Body of pancreas (tissue), 4 donors: Measurements from ENCODE around the gene NTSR1. TPM values are rescaled to one million over a fixed set of nuclear protein-coding genes. Genes with fewer than 3 reads are reported as not detected.

ENCODE experiments used
- ATAC-seq: fragments of 150-250 bp; one replicate; pipeline ENCODE4 v1.9.1; 2016
- DNase-seq, 4 donors: peaks; one replicate each; pipeline ENCODE4 v3.0.0-alpha.2; 2019
- H3K27ac ChIP-seq, 4 donors: fragments of 200-600 bp; sonication (generic); 1 replicate in 3 of 4; 2 replicates in 1 of 4; pipeline versions ENCODE4 v1.5.1 to v1.6.1; 2016 to 2019; ENCODE audit warnings: mild to moderate bottlenecking in 1 of 4, mixed read lengths in 1 of 4, moderate library complexity in 1 of 4
- H3K27me3 ChIP-seq, 2 donors: fragments of 200-600 bp; sonication (generic); one replicate each; pipeline ENCODE4 v1.6.0; 2016; ENCODE audit warnings: mild to moderate bottlenecking in 1 of 2
- H3K36me3 ChIP-seq, 2 donors: fragments of 200-600 bp; sonication (generic); replicated peaks in 1 of 2; 2 replicates each; pipeline ENCODE4 v1.5.1; 2016; ENCODE audit warnings: low read depth in 2 of 2; ENCODE audit not compliant: insufficient read depth in 1 of 2
- H3K4me1 ChIP-seq: fragments of 200-600 bp; sonication (generic); one replicate; pipeline ENCODE4 v1.6.0; 2016
- H3K4me3 ChIP-seq, 2 donors: fragments of 200-600 bp; sonication (generic); 1 replicate in 1 of 2; 2 replicates in 1 of 2; pipeline ENCODE4 v1.5.1; 2016 to 2019
- H3K9me3 ChIP-seq, 3 donors: fragments of 200-600 bp; sonication (generic); 1 replicate in 2 of 3; 2 replicates in 1 of 3; pipeline ENCODE4 v1.5.1; 2016
- POLR2A ChIP-seq, 3 donors: fragments of 450-650 bp; IDR thresholded peaks; one replicate each; pipeline ENCODE4 v1.6.1; 2016; ENCODE audit warnings: antibody characterized with exemption in 3 of 3, mild to moderate bottlenecking in 2 of 3
- WGBS, 2 donors: methylation state at CpG; one replicate each; pipeline ENCODE4 v1.1.5; 2017; 5-methylcytosine and 5-hydroxymethylcytosine counted together
- intact Hi-C: fragments of 100-400 bp; cut with DNase I; formaldehyde crosslinking; loops from one replicate; pipeline ENCODE4 v1.15.1; 2023
- total RNA-seq, 2 donors: library from RNA; depleted of rRNA; stranded (reverse); fragments of >200 nt; gene quantifications; one replicate each; pipeline ENCODE4 v1.1.0, GENCODE V29; 2016
- TF ChIP-seq, protein P1 (sequence below), 7 experiments: fragments of 450-650 bp in 4 of 7; fragments of 200-600 bp in 3 of 7; sonication (generic) in 3 of 7; IDR thresholded peaks; one replicate each; pipeline ENCODE4 v1.5.1; 2016 to 2019; ENCODE audit warnings: antibody characterized with exemption in 7 of 7

NTSR1 gene
- total RNA-seq, 2 donors from 2014 or later = not detected

DNA sequence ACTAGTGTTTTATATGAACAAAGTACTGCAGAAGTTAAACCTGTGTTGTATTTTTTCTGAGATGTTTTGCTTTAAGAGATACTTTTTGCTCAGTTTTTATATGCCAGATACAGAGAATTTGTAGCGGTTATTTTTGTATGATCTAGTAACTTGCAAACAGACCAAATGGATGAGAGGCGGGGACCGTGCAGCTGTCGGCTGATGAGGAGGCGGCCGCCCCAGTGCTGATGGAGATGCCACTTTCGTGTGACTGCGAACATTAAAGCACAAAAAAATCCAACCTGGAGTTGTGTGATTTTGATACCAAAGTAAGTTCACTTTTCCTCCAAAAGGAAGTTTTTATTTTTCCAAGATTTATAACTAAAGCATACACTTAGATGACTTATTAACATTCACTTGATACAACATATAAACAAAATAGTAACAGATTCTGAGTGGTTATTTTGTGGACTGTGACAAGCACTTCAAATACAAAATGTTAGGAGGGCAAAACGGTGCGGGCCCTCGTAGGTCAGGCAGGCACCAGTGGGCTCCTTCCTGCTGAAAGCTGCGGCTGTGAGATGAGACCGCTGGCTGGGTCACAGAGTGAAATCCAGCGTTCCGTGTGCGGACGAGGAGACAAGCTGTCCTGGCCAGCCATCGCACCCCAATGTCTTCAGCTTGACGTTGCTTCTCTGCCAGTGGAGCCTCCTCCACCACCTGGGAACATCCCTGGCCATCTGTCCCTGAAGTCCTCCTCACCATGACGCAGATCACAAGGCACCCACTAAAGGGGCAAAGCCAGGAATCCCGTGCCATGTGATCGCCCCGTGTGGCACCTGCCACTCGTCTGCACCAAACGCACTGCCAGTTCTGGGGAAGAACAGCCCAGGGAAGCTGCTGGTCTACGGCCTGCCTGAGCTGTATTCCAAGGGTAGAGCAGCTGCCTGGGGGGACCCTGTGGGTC, 92.0 kb downstream of the NTSR1 start:
- intact Hi-C loops = no loop called here
- TF ChIP-seq, protein P1, sequence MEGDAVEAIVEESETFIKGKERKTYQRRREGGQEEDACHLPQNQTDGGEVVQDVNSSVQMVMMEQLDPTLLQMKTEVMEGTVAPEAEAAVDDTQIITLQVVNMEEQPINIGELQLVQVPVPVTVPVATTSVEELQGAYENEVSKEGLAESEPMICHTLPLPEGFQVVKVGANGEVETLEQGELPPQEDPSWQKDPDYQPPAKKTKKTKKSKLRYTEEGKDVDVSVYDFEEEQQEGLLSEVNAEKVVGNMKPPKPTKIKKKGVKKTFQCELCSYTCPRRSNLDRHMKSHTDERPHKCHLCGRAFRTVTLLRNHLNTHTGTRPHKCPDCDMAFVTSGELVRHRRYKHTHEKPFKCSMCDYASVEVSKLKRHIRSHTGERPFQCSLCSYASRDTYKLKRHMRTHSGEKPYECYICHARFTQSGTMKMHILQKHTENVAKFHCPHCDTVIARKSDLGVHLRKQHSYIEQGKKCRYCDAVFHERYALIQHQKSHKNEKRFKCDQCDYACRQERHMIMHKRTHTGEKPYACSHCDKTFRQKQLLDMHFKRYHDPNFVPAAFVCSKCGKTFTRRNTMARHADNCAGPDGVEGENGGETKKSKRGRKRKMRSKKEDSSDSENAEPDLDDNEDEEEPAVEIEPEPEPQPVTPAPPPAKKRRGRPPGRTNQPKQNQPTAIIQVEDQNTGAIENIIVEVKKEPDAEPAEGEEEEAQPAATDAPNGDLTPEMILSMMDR (IDR thresholded peaks at IDR 0.05) = no peak
- TF ChIP-seq POLR2A (IDR thresholded peaks at IDR 0.05) = no peak

DNA sequence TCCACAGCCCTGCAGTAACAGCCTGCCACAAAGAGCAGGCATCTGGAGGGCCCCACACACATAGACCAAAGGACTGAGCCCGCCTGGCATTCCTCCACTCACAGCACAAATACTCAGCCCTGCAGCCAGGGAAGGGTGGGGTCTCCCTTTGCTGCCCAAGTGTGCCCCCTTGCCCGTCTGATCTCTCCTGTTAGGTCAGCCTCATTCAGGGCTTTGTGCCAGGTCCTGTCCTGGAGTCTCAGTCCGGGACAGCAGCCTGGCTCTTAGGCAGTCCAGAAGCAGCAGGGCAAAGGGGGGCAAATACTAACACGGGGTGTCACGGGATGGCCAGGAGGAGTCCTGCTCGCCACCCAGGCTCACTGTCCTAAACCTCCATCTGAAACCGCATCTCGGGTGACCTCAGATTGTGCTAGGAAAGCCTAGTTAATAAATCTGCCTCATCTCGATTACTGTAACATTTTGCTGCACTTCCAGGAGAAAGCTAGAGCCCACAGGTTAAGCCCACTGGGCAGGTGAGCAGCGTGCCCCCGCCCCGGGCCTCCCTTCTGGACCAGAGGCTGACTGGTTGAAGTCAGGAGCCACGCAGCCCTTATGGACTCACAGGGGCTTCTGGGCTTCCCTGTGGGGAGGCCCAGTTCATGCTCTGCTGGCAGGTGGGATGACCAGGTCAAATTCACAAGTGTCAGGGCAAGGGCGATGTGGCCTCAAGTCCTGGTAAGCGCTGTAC, 92.8 kb downstream of the NTSR1 start:
- DNase-seq = no peak
- WGBS, 2 donors = 80 to 100% methylated on average over 1 to 15 of the region's 15 CpGs

More for the DNA sequence above, 92.0 kb downstream of the NTSR1 start:
- H3K9me3 ChIP-seq = no peaks in the 10 kb centered on the region
- H3K36me3 ChIP-seq = peaks cover 0 to 13% of the 10 kb centered on the region in 2 donors
- ATAC-seq = no peak
- DNase-seq = no peak
- H3K27ac ChIP-seq = no peak overlapping the region
- no peaks in the 10 kb centered on the region for H3K27me3 ChIP-seq
- H3K4me1 ChIP-seq = peaks cover 23% of the 10 kb centered on the region
- H3K4me3 ChIP-seq = no peak overlapping the region
- 87 to 88% methylated on average over 18 to 26 of the region's 26 CpGs for WGBS, 2 donors

GRCh38 chr20:62802026-62802712, 93.5 kb downstream of the NTSR1 start:
- intact Hi-C loops = no loop called here
- no peaks in the 10 kb centered on the region for H3K9me3 ChIP-seq
- 73 to 78% methylated on average over 21 to 22 of the region's 22 CpGs for WGBS, 2 donors
- no peak for TF ChIP-seq POLR2A (IDR thresholded peaks at IDR 0.05)
- TF ChIP-seq, protein P1 (IDR thresholded peaks at IDR 0.05) = no peak
- H3K27me3 ChIP-seq = no peaks in the 10 kb centered on the region
- no peak overlapping the region for H3K27ac ChIP-seq
- DNase-seq (no peak), ATAC-seq (no peak)
- no peak overlapping the region for H3K4me3 ChIP-seq
- H3K4me1 ChIP-seq = peaks cover 35% of the 10 kb centered on the region
- peaks cover 0 to 13% of the 10 kb centered on the region in 2 donors for H3K36me3 ChIP-seq

More for the DNA sequence above, 92.8 kb downstream of the NTSR1 start:
- ATAC-seq = no peak
- no peak overlapping the region for H3K4me3 ChIP-seq
- no peaks in the 10 kb centered on the region for H3K9me3 ChIP-seq
- peaks cover 0 to 13% of the 10 kb centered on the region in 2 donors for H3K36me3 ChIP-seq
- intact Hi-C loops = no loop called here
- no peak for TF ChIP-seq POLR2A (IDR thresholded peaks at IDR 0.05)
- TF ChIP-seq, protein P1 (IDR thresholded peaks at IDR 0.05) = no peak
- no peak overlapping the region for H3K27ac ChIP-seq
- peaks cover 31% of the 10 kb centered on the region for H3K4me1 ChIP-seq
- H3K27me3 ChIP-seq = no peaks in the 10 kb centered on the region

GRCh38 chr20:62804021-62804626, 95.5 kb downstream of the NTSR1 start:
- intact Hi-C loops = no loop called here
- Histone ChIP-seq H3K36me3 (peaks cover 1 to 8% of the 10 kb centered on the region in 2 donors), H3K27ac (peak overlapping the region in 3 of 4 donors; percentile 13 to 81 (median 75))

More at GRCh38 chr20:62804021-62804626, 95.5 kb downstream of the NTSR1 start:
- ATAC-seq = no peak
- no peak for TF ChIP-seq POLR2A (IDR thresholded peaks at IDR 0.05)
- TF ChIP-seq, protein P1 (IDR thresholded peaks at IDR 0.05) = no peak
- Histone ChIP-seq H3K9me3 (no peaks in the 10 kb centered on the region), H3K4me3 (peak overlapping the region; percentile 88 to 93), H3K27me3 (no peaks in the 10 kb centered on the region), H3K4me1 (peaks cover 24% of the 10 kb centered on the region)
- no peak for DNase-seq
- WGBS, 2 donors = 22 to 28% methylated on average over 15 to 25 of the region's 25 CpGs
